GM12878 (cell line): Measurements from ENCODE around the gene LIX1L. TPM values are rescaled to one million over a fixed set of nuclear protein-coding genes. Genes with fewer than 3 reads are reported as not detected.

Experiments used
- ATAC-seq: fragments of 200-7000 bp; cut with Tn5 transposase; 3 replicates; pipeline ENCODE4 v1.9.1; 2020; ENCODE audit warnings: mild to moderate bottlenecking, moderate library complexity
- BruUV-seq: library from RNA; stranded (reverse); fragments of 400-500 nt; replicated peaks from 2 replicates; lab custom pipeline; 2021; lab: Mats Ljungman, UMichigan
- CTCF ChIA-PET: fragments of 300-600 bp; sonication (Branson Sonifier 250); formaldehyde crosslinking; extraction: SDS; loops from one replicate; lab custom pipeline; 2021; ENCODE audit warnings: inconsistent platforms; lab: Yijun Ruan, JAX
- POLR2A ChIA-PET: fragments of 350-600 bp; formaldehyde crosslinking; extraction: SDS; loops from one replicate; lab custom pipeline; 2021; ENCODE audit warnings: inconsistent platforms; lab: Charles Lee
- RAD21 ChIA-PET: fragments of 300-600 bp; sonication (Branson Sonifier 250); formaldehyde crosslinking; loops from one replicate; lab custom pipeline; 2023; ENCODE audit warnings: antibody characterized with exemption; ENCODE audit not compliant: unreplicated experiment; lab: Charles Lee
- SMC1A ChIA-PET: fragments of 300-600 bp; sonication (Branson Sonifier 250); formaldehyde crosslinking; loops from one replicate; lab custom pipeline; 2023; ENCODE audit not compliant: unreplicated experiment, uncharacterized antibody; lab: Charles Lee
- DNase-seq: peaks from one replicate; pipeline ENCODE4 v3.0.0-alpha.2; 2011; ENCODE audit warnings: low read depth, low spot score
- FAIRE-seq: peaks from 3 replicates; lab custom pipeline; 2011; peaks lifted over from hg19 to GRCh38; lab: Jason Lieb, UNC
- H2AFZ ChIP-seq: 2 replicates; pipeline ENCODE4 v1.6.0; 2011; ENCODE audit warnings: low read depth, low read length, control low read depth; ENCODE audit not compliant: control insufficient read depth
- H3K27ac ChIP-seq: 2 replicates; pipeline ENCODE4 v1.5.1; 2011; ENCODE audit warnings: control low read depth; ENCODE audit not compliant: control insufficient read depth, insufficient read depth
- H3K27me3 ChIP-seq, 2 experiments: replicated peaks in 1 of 2; 2 replicates each; pipeline versions ENCODE4 v1.6.0 to v1.6.1; 2011; ENCODE audit warnings: low read length in 1 of 2; ENCODE audit not compliant: control insufficient read depth in 2 of 2, insufficient read depth in 2 of 2
- H3K36me3 ChIP-seq, 2 experiments: 2 replicates each; pipeline ENCODE4 v1.5.1; 2011; ENCODE audit warnings: low read length in 1 of 2; ENCODE audit not compliant: control insufficient read depth in 2 of 2, insufficient read depth in 2 of 2
- H3K4me1 ChIP-seq: 2 replicates; pipeline ENCODE4 v1.6.1; 2011; ENCODE audit warnings: mild to moderate bottlenecking, low read length, moderate library complexity, mixed read lengths; ENCODE audit not compliant: control insufficient read depth, insufficient read depth
- H3K4me2 ChIP-seq: 2 replicates; pipeline ENCODE4 v1.6.0; 2011; ENCODE audit warnings: control low read depth; ENCODE audit not compliant: control insufficient read depth, insufficient read depth
- H3K4me3 ChIP-seq: fragments of 200-600 bp; sonication (generic); 2 replicates; pipeline ENCODE4 v1.5.1; 2016
- H3K79me2 ChIP-seq: 2 replicates; pipeline ENCODE4 v1.6.0; 2011; ENCODE audit warnings: low read length; ENCODE audit not compliant: control insufficient read depth, insufficient read depth
- H3K9ac ChIP-seq: 2 replicates; pipeline ENCODE4 v1.8.0; 2011; ENCODE audit warnings: low read length, control low read depth, mixed read lengths; ENCODE audit not compliant: control insufficient read depth, insufficient read depth
- H3K9me3 ChIP-seq: replicated peaks from 3 replicates; pipeline ENCODE4 v1.5.1; 2011; ENCODE audit warnings: mild to moderate bottlenecking, low read length; ENCODE audit not compliant: control insufficient read depth, insufficient read depth
- H4K20me1 ChIP-seq: 2 replicates; pipeline ENCODE4 v1.6.0; 2011; ENCODE audit not compliant: control insufficient read depth, insufficient read depth
- ATF7 ChIP-seq: fragments of 450-650 bp; IDR thresholded peaks from 2 replicates; pipeline ENCODE4 v1.6.1; 2016; ENCODE audit warnings: low read depth, mild to moderate bottlenecking
- BACH1 ChIP-seq: fragments of 450-650 bp; IDR thresholded peaks from 2 replicates; pipeline ENCODE4 v1.6.1; 2017; ENCODE audit warnings: mild to moderate bottlenecking, borderline replicate concordance
- BCL11A ChIP-seq: IDR thresholded peaks from 2 replicates; pipeline ENCODE4 v1.6.1; 2011; ENCODE audit warnings: low read depth, low read length
- BHLHE40 ChIP-seq, 2 experiments: fragments of 450-650 bp in 1 of 2; IDR thresholded peaks; 2 replicates each; pipeline ENCODE4 v1.6.1; 2011 to 2017; ENCODE audit warnings: low read depth in 2 of 2, borderline replicate concordance in 1 of 2, improper control_type of control experiment in 1 of 2, low read length in 1 of 2, mild to moderate bottlenecking in 1 of 2
- DPF2 ChIP-seq: fragments of 450-650 bp; IDR thresholded peaks from 2 replicates; pipeline ENCODE4 v1.6.1; 2017; ENCODE audit warnings: mild to moderate bottlenecking
- ELK1 ChIP-seq: IDR thresholded peaks from 2 replicates; pipeline ENCODE4 v1.6.1; 2012; ENCODE audit warnings: low read depth, low read length, improper control_type of control experiment
- EP300 ChIP-seq, 2 experiments: fragments of 150-350 bp in 1 of 2; IDR thresholded peaks; 2 replicates each; pipeline ENCODE4 v1.6.1; 2011 to 2012; ENCODE audit warnings: low read depth in 2 of 2, low read length in 2 of 2, borderline replicate concordance in 1 of 2, improper control_type of control experiment in 1 of 2, inconsistent platforms in 1 of 2; ENCODE audit not compliant: control insufficient read depth in 1 of 2
- ETV6 ChIP-seq, 2 experiments: fragments of 450-650 bp in 1 of 2; IDR thresholded peaks in 1 of 2; conservative IDR thresholded peaks in 1 of 2; 2 replicates each; pipeline ENCODE4 v1.6.1; 2014; ENCODE audit warnings: antibody characterized with exemption in 1 of 2, borderline replicate concordance in 1 of 2, low read depth in 1 of 2, mild to moderate bottlenecking in 1 of 2, moderate library complexity in 1 of 2
- IKZF2 ChIP-seq, 2 experiments: fragments of 450-650 bp; IDR thresholded peaks; 2 replicates each; pipeline ENCODE4 v1.6.1; 2017; ENCODE audit warnings: mild to moderate bottlenecking in 2 of 2, moderate library complexity in 2 of 2
- IRF3 ChIP-seq: fragments of 450-650 bp; IDR thresholded peaks from 2 replicates; pipeline ENCODE4 v1.6.1; 2014; ENCODE audit warnings: mild to moderate bottlenecking
- JUND ChIP-seq: IDR thresholded peaks from 2 replicates; pipeline ENCODE4 v1.6.1; 2012; ENCODE audit warnings: low read depth, mild to moderate bottlenecking, low read length, improper control_type of control experiment, moderate library complexity
- MEF2B ChIP-seq: fragments of 450-650 bp; IDR thresholded peaks from 2 replicates; pipeline ENCODE4 v1.6.1; 2018; ENCODE audit warnings: mild to moderate bottlenecking, moderate library complexity; ENCODE audit not compliant: partially characterized antibody, poor library complexity, severe bottlenecking
- MTA3 ChIP-seq: IDR thresholded peaks from 2 replicates; pipeline ENCODE4 v1.6.1; 2012; ENCODE audit warnings: low read length, inconsistent platforms, borderline replicate concordance
- PKNOX1 ChIP-seq: fragments of 450-650 bp; IDR thresholded peaks from 2 replicates; pipeline ENCODE4 v1.6.1; 2016; ENCODE audit warnings: mild to moderate bottlenecking
- RBBP5 ChIP-seq: fragments of 200-600 bp; sonication (generic); conservative IDR thresholded peaks from 2 replicates; pipeline ENCODE4 v1.6.1; 2016
- RELB ChIP-seq: fragments of 450-650 bp; IDR thresholded peaks from 2 replicates; pipeline ENCODE4 v1.6.1; 2017; ENCODE audit warnings: low read depth, mild to moderate bottlenecking, moderate library complexity
- SPI1 ChIP-seq: IDR thresholded peaks from 2 replicates; pipeline ENCODE4 v1.6.1; 2011; ENCODE audit warnings: low read depth, mild to moderate bottlenecking, low read length, moderate library complexity, borderline replicate concordance; ENCODE audit not compliant: insufficient read depth
- TBL1XR1 ChIP-seq: IDR thresholded peaks from 2 replicates; pipeline ENCODE4 v1.6.1; 2012; ENCODE audit warnings: low read depth, low read length, improper control_type of control experiment
- ZSCAN29 ChIP-seq: fragments of 450-650 bp; IDR thresholded peaks from 2 replicates; pipeline ENCODE4 v1.6.1; 2017; ENCODE audit warnings: mild to moderate bottlenecking, moderate library complexity
- in situ Hi-C: fragments of 300-500 bp; cut with MboI; formaldehyde crosslinking; loops from 9 replicates; pipeline ENCODE4 v1.14.3; 2018; ENCODE audit warnings: mixed read lengths
- intact Hi-C: fragments of 100-400 bp; cut with micrococcal nuclease; formaldehyde crosslinking; loops from one replicate; pipeline ENCODE4 v1.14.2; 2022; ENCODE audit not compliant: unreplicated experiment
- polyA plus RNA-seq, 11 experiments: library from polyadenylated mRNA; depleted of rRNA in 4 of 11; unstranded in 6 of 11; stranded (reverse) in 5 of 11; fragments of >200 nt; fragmentation: Nextera tagmentation in 4 of 11; fragmentation: Illumina TruSeq in 1 of 11; extraction: Ambion mirVana in 4 of 11; extraction: Trizol in 1 of 11; gene quantifications; 1 replicate in 1 of 11; 2 replicates in 10 of 11; pipeline versions ENCODE4 v1.2.1 to v1.2.3, GENCODE V29; 2011 to 2016; ENCODE audit warnings: inconsistent platforms in 2 of 11, missing spikeins in 2 of 11, low read depth in 1 of 11
- total RNA-seq, 4 experiments: library from RNA; depleted of rRNA in 3 of 4; stranded (reverse); fragments of >200 nt in 3 of 4; fragmentation: Illumina TruSeq in 1 of 4; extraction: Trizol in 1 of 4; gene quantifications; 2 replicates each; pipeline versions ENCODE4 v1.2.1 to v1.2.3, GENCODE V29; 2013 to 2021

Gene LIX1L
- total and polyA plus RNA-seq, 10 of the 15 experiments (the other 5 are each of a cell fraction or from before 2014, with no cell fraction given), result 5.5 to 48.2 (median 15.3) TPM

GRCh38 chr1:145978471-145978853 lies 20.6 kb upstream of the LIX1L start:
- no peaks in the 10 kb centered on the region for H3K27me3 ChIP-seq
- H3K4me3 ChIP-seq, result no peak overlapping the region
- DNase-seq, result no peak
- peak overlapping the region; percentile 77 for H3K9ac ChIP-seq
- H3K4me1 ChIP-seq, result peaks cover 53% of the 10 kb centered on the region
- no peaks in the 10 kb centered on the region for H4K20me1 ChIP-seq
- FAIRE-seq, result no peak
- peak overlapping the region; percentile 99 for H3K27ac ChIP-seq
- peak; percentile 34 for ATAC-seq
- intact Hi-C loops, result no loop called here
- ChIA-PET POLR2A (interaction anchor here (0.7 to 6.5 kb wide), 11 partner anchors 12 to 65 kb away, joined by 4 to 102 read pairs (median 19); partner anchors contain the start of genes ANKRD34A, LIX1L, POLR3GL and RBM8A), RAD21 (interaction anchor here (1.4 to 7.9 kb wide), 16 partner anchors 10 to 120 kb away, joined by 3 to 136 read pairs (median 17); partner anchors contain the start of genes ANKRD34A, LIX1L, PIAS3 and POLR3GL), CTCF (interaction anchor here (0.9 to 9.4 kb wide), 19 partner anchors 11 to 132 kb away, joined by 3 to 361 read pairs (median 7); partner anchors contain the start of genes ANKRD34A, ANKRD35, LIX1L and NUDT17), SMC1A (interaction anchor here (0.6 to 10.9 kb wide), 20 partner anchors 8 to 152 kb away, joined by 3 to 244 read pairs (median 8); partner anchors contain the start of genes ANKRD34A, LIX1L, NUDT17 and PIAS3)
- in situ Hi-C loops, result no loop called here
- H3K9me3 ChIP-seq, result no peaks in the 10 kb centered on the region
- H3K4me2 ChIP-seq, result peak overlapping the region; percentile 95
- no peaks in the 10 kb centered on the region for H3K79me2 ChIP-seq
- no TSS peak for BruUV-seq
- no peaks in the 10 kb centered on the region for H3K36me3 ChIP-seq
- H2AFZ ChIP-seq, result peak overlapping the region; percentile 86; the same call in 1 of the 2 replicates
- TF ChIP-seq MEF2B (peak; percentile 46), BHLHE40 (IDR thresholded peaks at IDR 0.05; ENCODE audit: borderline replicate concordance in 1 of 2, low read depth in 2 of 2, low read length in 1 of 2) (peak in 1 of 2 experiments; percentile 20; a peak in 1 of 4 replicates), SPI1 (peak; percentile 89), DPF2 (peak; percentile 84), PKNOX1 (no peak), MTA3 (0 out of 2 replicates have a peak, but pooled peaks have one; percentile 30), JUND (peak; percentile 61; the same call in 1 of the 2 replicates), ETV6 (conservative IDR thresholded peaks at IDR 0.05 in 1 of 2, IDR thresholded peaks at IDR 0.05 in 1 of 2; ENCODE audit: borderline replicate concordance in 1 of 2, low read depth in 1 of 2) (no peak), IRF3 (no peak), IKZF2 (IDR thresholded peaks at IDR 0.05) (peak; percentile 91 to 92), BACH1 (peak; percentile 75; the same call in 1 of the 2 replicates), TBL1XR1 (0 out of 2 replicates have a peak, but pooled peaks have one; percentile 21), RBBP5 (no peak), ATF7 (peak; percentile 61; the same call in 1 of the 2 replicates), BCL11A (peak; percentile 82; the same call in 1 of the 2 replicates), ELK1 (no peak), ZSCAN29 (no peak), RELB (peak; percentile 26; the same call in 1 of the 2 replicates), EP300 (IDR thresholded peaks at IDR 0.05; ENCODE audit: borderline replicate concordance in 1 of 2, control insufficient read depth in 1 of 2, low read depth in 2 of 2, low read length in 2 of 2) (peak; percentile 34 to 84; a peak in 2 of 4 replicates)
